Measurements from ENCODE around the gene XPR1.
"Not testable (repeated sequence)": the region's sequence is repeated elsewhere in the genome, so short reads cannot be mapped to it uniquely, and the experiment has no call there.

Gene XPR1

DNA sequence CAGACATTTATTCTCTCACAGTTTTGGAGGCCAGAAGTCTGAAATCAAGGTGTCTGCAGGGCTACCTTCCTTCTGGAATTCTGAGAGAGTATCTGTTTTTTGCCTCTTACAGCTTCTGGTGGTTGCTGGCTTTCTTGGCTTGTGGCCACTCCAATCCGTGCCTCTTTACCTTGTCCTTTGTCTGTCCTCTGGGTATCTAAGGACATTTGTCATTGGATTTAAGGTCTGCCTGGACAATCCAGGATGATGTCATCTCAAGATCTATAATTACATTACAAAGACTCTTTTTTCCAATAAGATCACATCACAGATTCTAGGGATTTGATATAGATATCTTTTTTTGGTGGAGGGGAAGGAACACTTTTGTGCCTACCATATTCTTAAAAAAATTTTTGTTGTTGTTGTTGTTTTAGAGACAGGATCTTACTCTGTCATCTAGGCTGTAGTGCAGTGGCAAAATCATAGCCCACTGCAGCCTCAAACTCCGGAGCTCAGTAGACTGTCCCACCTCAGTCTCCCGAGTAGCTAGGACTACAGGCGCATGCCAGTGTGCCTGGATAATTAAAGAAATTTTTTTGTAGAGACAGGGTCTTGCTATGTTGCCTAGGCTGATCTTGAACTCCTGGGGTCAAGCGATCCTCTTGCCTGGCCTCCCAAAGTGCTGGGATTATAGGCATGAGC is 61.9 kb downstream of the XPR1 start:
- ATAC-seq (ENCODE audit: low read depth) (no peak), DNase-seq (ENCODE audit: low spot score in 2 of 2) (no peak)
- Mint-ChIP-seq H3K27me3 (no peaks in the 10 kb centered on the region), H3K27ac (no peak overlapping the region), H3K9me3 (peaks cover 23% of the 10 kb centered on the region), H3K36me3 (peaks cover 42% of the 10 kb centered on the region), H3K4me3 (no peak overlapping the region), H3K4me1 (peaks cover 6% of the 10 kb centered on the region)

GRCh38 chr1:180695282-180695681 is 63.5 kb downstream of the XPR1 start:
- ATAC-seq (ENCODE audit: low read depth) (no peak), DNase-seq (ENCODE audit: low spot score in 2 of 2) (no peak)
- Mint-ChIP-seq H3K27ac (no peak overlapping the region), H3K4me1 (peaks cover 6% of the 10 kb centered on the region), H3K36me3 (peaks cover 43% of the 10 kb centered on the region), H3K9me3 (peaks cover 23% of the 10 kb centered on the region), H3K4me3 (no peak overlapping the region), H3K27me3 (no peaks in the 10 kb centered on the region)

DNA sequence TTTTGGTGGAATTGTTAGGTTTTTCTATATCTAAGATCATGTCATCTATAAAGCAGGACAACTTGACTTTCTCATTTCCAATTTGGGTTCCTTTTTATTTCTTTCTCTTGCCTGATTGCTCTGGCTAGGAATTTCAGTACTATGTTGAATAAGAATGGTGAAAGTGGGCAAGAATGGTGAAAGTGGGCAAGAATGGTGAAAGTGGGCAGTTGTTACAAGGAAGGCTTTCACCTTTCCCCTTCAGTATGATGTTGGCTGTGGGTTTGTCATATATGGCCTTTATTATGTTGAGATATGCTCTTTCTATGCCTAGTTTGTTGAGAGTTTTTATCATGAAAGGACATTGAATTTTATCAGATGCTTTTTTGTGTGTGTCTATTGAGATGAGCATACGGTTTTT is 64.5 kb downstream of the XPR1 start:
- no peaks in the 10 kb centered on the region for H3K27me3 Mint-ChIP-seq
- peaks cover 6% of the 10 kb centered on the region for H3K4me1 Mint-ChIP-seq
- peaks cover 23% of the 10 kb centered on the region for H3K9me3 Mint-ChIP-seq
- H3K27ac Mint-ChIP-seq: no peak overlapping the region
- DNase-seq (ENCODE audit: low spot score in 2 of 2) (no peak), ATAC-seq (ENCODE audit: low read depth) (no peak)
- H3K36me3 Mint-ChIP-seq: peaks cover 43% of the 10 kb centered on the region
- no peak overlapping the region for H3K4me3 Mint-ChIP-seq

GRCh38 chr1:180698580-180698979 is 66.8 kb downstream of the XPR1 start:
- DNase-seq (ENCODE audit: low spot score in 2 of 2): no peak
- ATAC-seq (ENCODE audit: low read depth): no peak
- Mint-ChIP-seq H3K4me1 (no peaks in the 10 kb centered on the region), H3K9me3 (peaks cover 27% of the 10 kb centered on the region), H3K36me3 (peaks cover 37% of the 10 kb centered on the region), H3K27ac (no peak overlapping the region), H3K4me3 (no peak overlapping the region), H3K27me3 (no peaks in the 10 kb centered on the region)

DNA sequence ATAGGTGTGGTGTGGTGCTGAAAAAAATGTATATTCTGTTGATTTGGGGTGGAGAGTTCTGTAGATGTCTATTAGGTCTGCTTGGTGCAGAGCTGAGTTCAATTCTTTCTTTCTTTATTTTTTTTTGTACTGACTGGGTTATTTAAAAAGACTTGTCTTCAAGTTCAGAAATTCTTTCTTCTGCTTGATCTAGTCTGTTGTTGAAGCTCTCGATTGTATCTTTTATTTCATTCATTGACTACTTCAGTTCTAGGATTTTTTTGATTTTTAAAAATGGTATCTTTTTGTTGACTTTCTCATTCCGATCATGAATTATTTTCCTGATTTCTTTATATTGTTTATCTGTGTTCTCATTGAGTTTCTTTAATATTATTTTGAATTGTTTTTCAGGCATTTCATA is 70.6 kb downstream of the XPR1 start:
- H3K4me1 Mint-ChIP-seq; H3K27me3 Mint-ChIP-seq; ATAC-seq (ENCODE audit: low read depth); H3K27ac Mint-ChIP-seq; DNase-seq (ENCODE audit: low spot score in 2 of 2); H3K4me3 Mint-ChIP-seq: not testable (repeated sequence)
- H3K36me3 Mint-ChIP-seq: peaks cover 17% of the 10 kb centered on the region
- peaks cover 14% of the 10 kb centered on the region for H3K9me3 Mint-ChIP-seq

GRCh38 chr1:180710746-180711145 is 78.9 kb downstream of the XPR1 start:
- ATAC-seq (ENCODE audit: low read depth); DNase-seq (ENCODE audit: low spot score in 2 of 2); H3K27me3 Mint-ChIP-seq; H3K4me3 Mint-ChIP-seq; H3K27ac Mint-ChIP-seq: not testable (repeated sequence)
- peaks cover 24% of the 10 kb centered on the region for H3K36me3 Mint-ChIP-seq
- H3K9me3 Mint-ChIP-seq: peaks cover 12% of the 10 kb centered on the region
- H3K4me1 Mint-ChIP-seq: peaks cover 13% of the 10 kb centered on the region

DNA sequence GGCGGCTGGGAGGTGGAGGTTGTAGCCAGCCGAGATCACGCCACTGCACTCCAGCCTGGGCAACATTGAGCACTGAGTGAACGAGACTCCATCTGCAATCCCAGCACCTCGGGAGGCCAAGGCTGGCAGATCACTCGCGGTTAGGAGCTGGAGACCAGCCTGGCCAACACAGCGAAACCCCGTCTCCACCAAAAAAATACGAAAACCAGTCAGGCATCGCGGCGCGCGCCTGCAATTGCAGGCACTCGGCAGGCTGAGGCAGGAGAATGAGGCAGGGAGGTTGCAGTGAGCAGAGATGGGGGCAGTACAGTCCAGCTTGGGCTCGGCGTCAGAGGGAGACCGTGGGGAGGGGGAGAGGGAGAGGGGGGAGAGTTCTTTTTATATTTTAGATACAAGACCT is 79.4 kb downstream of the XPR1 start:
- H3K4me3 Mint-ChIP-seq; H3K27me3 Mint-ChIP-seq; DNase-seq (ENCODE audit: low spot score in 2 of 2); ATAC-seq (ENCODE audit: low read depth); H3K27ac Mint-ChIP-seq: not testable (repeated sequence)
- H3K4me1 Mint-ChIP-seq: peaks cover 12% of the 10 kb centered on the region
- H3K9me3 Mint-ChIP-seq: peaks cover 11% of the 10 kb centered on the region
- H3K36me3 Mint-ChIP-seq: peaks cover 24% of the 10 kb centered on the region

GRCh38 chr1:180720753-180721152 is 88.9 kb downstream of the XPR1 start:
- Mint-ChIP-seq H3K27me3 (no peaks in the 10 kb centered on the region), H3K4me1 (no peaks in the 10 kb centered on the region), H3K9me3 (peaks cover 3% of the 10 kb centered on the region), H3K36me3 (peaks cover 16% of the 10 kb centered on the region), H3K4me3 (no peak overlapping the region), H3K27ac (no peak overlapping the region)
- ATAC-seq (ENCODE audit: low read depth) (no peak), DNase-seq (ENCODE audit: low spot score in 2 of 2) (no peak)

- H3K36me3 Mint-ChIP-seq: peaks cover 21% of the 10 kb centered on the region
- no peak overlapping the region for H3K4me3 Mint-ChIP-seq
- H3K27ac Mint-ChIP-seq: no peak overlapping the region
- H3K4me1 Mint-ChIP-seq: no peaks in the 10 kb centered on the region
- peaks cover 3% of the 10 kb centered on the region for H3K9me3 Mint-ChIP-seq
- no peaks in the 10 kb centered on the region for H3K27me3 Mint-ChIP-seq
- ATAC-seq (ENCODE audit: low read depth) (no peak), DNase-seq (ENCODE audit: low spot score in 2 of 2) (no peak)
Measured at GRCh38 chr1:180722586-180722985, 90.8 kb downstream of the XPR1 start.

- ATAC-seq (ENCODE audit: low read depth) (no peak), DNase-seq (ENCODE audit: low spot score in 2 of 2) (no peak)
- no peaks in the 10 kb centered on the region for H3K27me3 Mint-ChIP-seq
- H3K27ac Mint-ChIP-seq: no peak overlapping the region
- no peak overlapping the region for H3K4me3 Mint-ChIP-seq
- no peaks in the 10 kb centered on the region for H3K4me1 Mint-ChIP-seq
- H3K36me3 Mint-ChIP-seq: peaks cover 28% of the 10 kb centered on the region
- peaks cover 7% of the 10 kb centered on the region for H3K9me3 Mint-ChIP-seq
Measured at GRCh38 chr1:180724055-180724454, 92.2 kb downstream of the XPR1 start.

GRCh38 chr1:180726024-180726423 is 94.2 kb downstream of the XPR1 start:
- not testable (repeated sequence) for H3K4me3 Mint-ChIP-seq; H3K4me1 Mint-ChIP-seq; DNase-seq (ENCODE audit: low spot score in 2 of 2); ATAC-seq (ENCODE audit: low read depth); H3K27ac Mint-ChIP-seq; H3K27me3 Mint-ChIP-seq
- Mint-ChIP-seq H3K36me3 (peaks cover 34% of the 10 kb centered on the region), H3K9me3 (peaks cover 10% of the 10 kb centered on the region)

GRCh38 chr1:180727751-180728150 is 95.9 kb downstream of the XPR1 start:
- peaks cover 40% of the 10 kb centered on the region for H3K36me3 Mint-ChIP-seq
- DNase-seq (ENCODE audit: low spot score in 2 of 2); ATAC-seq (ENCODE audit: low read depth); H3K4me3 Mint-ChIP-seq; H3K4me1 Mint-ChIP-seq; H3K27ac Mint-ChIP-seq; H3K27me3 Mint-ChIP-seq: not testable (repeated sequence)
- peaks cover 15% of the 10 kb centered on the region for H3K9me3 Mint-ChIP-seq

DNA sequence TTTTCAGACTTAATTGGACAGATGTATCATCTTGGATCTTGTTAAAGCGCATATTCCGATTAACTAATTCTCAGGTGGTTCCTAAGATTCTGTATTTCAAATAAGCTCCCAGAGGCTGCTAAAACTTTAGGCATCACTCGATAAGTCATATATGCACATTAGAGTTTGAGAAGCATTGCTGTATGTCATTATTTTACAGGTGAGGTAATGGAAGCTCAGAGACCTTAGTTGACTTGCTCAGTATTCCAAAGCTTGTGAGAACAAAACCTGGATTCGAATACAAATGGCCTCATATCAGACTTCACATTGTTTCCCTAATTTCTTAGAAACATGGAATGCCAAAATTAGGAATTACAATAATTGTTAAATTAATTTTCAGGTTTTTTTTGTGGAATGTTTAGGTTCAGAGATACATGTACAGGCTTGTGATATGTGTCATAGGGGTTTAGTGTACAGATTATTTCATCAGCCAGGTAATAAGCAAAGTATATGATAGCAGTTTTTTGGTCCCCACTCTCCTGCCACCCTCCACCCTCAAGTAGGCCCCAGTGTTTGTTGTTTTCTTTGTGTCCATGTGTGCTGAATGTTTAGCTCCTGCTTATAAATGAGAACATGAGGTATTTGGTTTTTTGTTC is 96.8 kb downstream of the XPR1 start:
- Mint-ChIP-seq H3K4me3 (no peak overlapping the region), H3K27me3 (no peaks in the 10 kb centered on the region), H3K36me3 (peaks cover 44% of the 10 kb centered on the region), H3K4me1 (no peaks in the 10 kb centered on the region), H3K27ac (no peak overlapping the region), H3K9me3 (peaks cover 18% of the 10 kb centered on the region)
- DNase-seq (ENCODE audit: low spot score in 2 of 2) (no peak), ATAC-seq (ENCODE audit: low read depth) (no peak)

- peaks cover 54% of the 10 kb centered on the region for H3K36me3 Mint-ChIP-seq
- no peak overlapping the region for H3K4me3 Mint-ChIP-seq
- H3K27me3 Mint-ChIP-seq: no peaks in the 10 kb centered on the region
- DNase-seq (ENCODE audit: low spot score in 2 of 2): no peak
- peaks cover 27% of the 10 kb centered on the region for H3K9me3 Mint-ChIP-seq
- ATAC-seq (ENCODE audit: low read depth): no peak
- H3K4me1 Mint-ChIP-seq: no peaks in the 10 kb centered on the region
- no peak overlapping the region for H3K27ac Mint-ChIP-seq
Measured at GRCh38 chr1:180731131-180731530, 99.3 kb downstream of the XPR1 start.

DNA sequence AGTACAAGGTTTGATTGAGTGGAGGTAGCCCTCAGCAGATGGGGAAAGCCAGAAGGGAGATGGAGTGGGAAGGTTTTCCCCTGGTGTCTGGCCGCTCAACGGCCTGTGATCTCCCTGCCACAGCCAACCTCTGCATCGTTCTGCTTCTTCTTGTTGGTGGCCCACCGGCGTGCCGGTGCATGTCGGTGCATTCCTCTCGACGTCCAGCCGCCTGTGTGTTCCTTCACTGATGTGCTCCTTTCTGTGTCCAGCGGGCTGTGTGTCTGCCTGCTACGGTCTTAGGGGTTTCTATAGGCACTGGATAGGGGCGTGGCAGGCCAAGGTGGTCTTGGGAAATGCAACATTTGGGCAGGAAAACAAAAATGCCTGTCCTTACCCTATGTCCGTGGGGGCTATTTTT is 101.0 kb downstream of the XPR1 start:
- peaks cover 55% of the 10 kb centered on the region for H3K36me3 Mint-ChIP-seq
- no peaks in the 10 kb centered on the region for H3K27me3 Mint-ChIP-seq
- no peak overlapping the region for H3K4me3 Mint-ChIP-seq
- H3K4me1 Mint-ChIP-seq: no peaks in the 10 kb centered on the region
- no peak for ATAC-seq (ENCODE audit: low read depth)
- H3K27ac Mint-ChIP-seq: no peak overlapping the region
- DNase-seq (ENCODE audit: low spot score in 2 of 2): no peak
- peaks cover 31% of the 10 kb centered on the region for H3K9me3 Mint-ChIP-seq

Data from memory B cell (primary cell).